Psoas muscle (tissue), 8 donors: ENCODE results near the gene ATP5MC2. TPM values are rescaled to one million over a fixed set of nuclear protein-coding genes. Genes with fewer than 3 reads are reported as not detected.

Source experiments
- ATAC-seq, 4 donors: fragments of 200-7000 bp; cut with Tn5 transposase; one replicate each; pipeline ENCODE4 v1.9.1; 2020; ENCODE audit warnings: moderate library complexity in 3 of 4, mild to moderate bottlenecking in 2 of 4
- DNase-seq, 2 donors: peaks; one replicate each; pipeline ENCODE4 v3.0.0-alpha.2; 2020
- H3K27ac ChIP-seq: fragments of 200-600 bp; one replicate; pipeline ENCODE4 v1.8.0; 2022
- H3K27me3 ChIP-seq, 3 donors: fragments of 200-600 bp in 1 of 3; one replicate each; pipeline versions ENCODE4 v1.6.1 to v1.8.0; 2013 to 2022; ENCODE audit warnings: low read length in 2 of 3, mild to moderate bottlenecking in 2 of 3, moderate library complexity in 1 of 3; ENCODE audit not compliant: insufficient read depth in 3 of 3
- H3K36me3 ChIP-seq, 2 donors: fragments of 200-600 bp in 1 of 2; one replicate each; pipeline versions ENCODE4 v1.6.1 to v1.8.0; 2013 to 2022; ENCODE audit warnings: low read depth in 1 of 2, mild to moderate bottlenecking in 1 of 2, moderate library complexity in 1 of 2; ENCODE audit not compliant: insufficient read depth in 1 of 2
- H3K4me1 ChIP-seq: fragments of 200-600 bp; one replicate; pipeline ENCODE4 v1.8.0; 2022
- H3K4me3 ChIP-seq: fragments of 200-600 bp; one replicate; pipeline ENCODE4 v1.8.0; 2022; ENCODE audit warnings: mild to moderate bottlenecking
- H3K9me3 ChIP-seq: fragments of 200-600 bp; one replicate; pipeline ENCODE4 v1.8.0; 2022
- WGBS, 3 donors: extraction: QIAGEN DNeasy Blood & Tissue Kit; methylation state at CpG; one replicate each; pipeline versions ENCODE4 v1.1.6 to v1.1.7; 2013; 5-methylcytosine and 5-hydroxymethylcytosine counted together
- intact Hi-C, 2 donors: fragments of 100-400 bp; cut with DNase I; formaldehyde crosslinking; loops; one replicate each; pipeline versions ENCODE4 v1.11.0 to v1.14.2; 2022
- polyA plus RNA-seq, 3 donors: library from polyadenylated mRNA; stranded (reverse); fragments of 200-250 nt; gene quantifications; one replicate each; pipeline ENCODE4 v1.2.3, GENCODE V29; 2013
- total RNA-seq, 4 donors: library from RNA; stranded (reverse); fragmentation: NEBNext Ultra II Directional in 2 of 4; extraction: Animal tissue kit (Norgen Biotek cat#: 25700) in 2 of 4; gene quantifications; one replicate each; pipeline versions ENCODE4 v1.2.1 to v1.2.4, GENCODE V29; 2021 to 2023
- TF ChIP-seq, protein P1 (sequence below): fragments of 200-600 bp; IDR thresholded peaks from one replicate; pipeline ENCODE4 v1.8.0; 2022; ENCODE audit warnings: antibody characterized with exemption
- donor health status: healthy with polysubstance abuse.
- donor health status: DM: no; HTN: no; CAD: no; lungs with moderate emphysema.
- donor health status: Bipolar disorder and iron deficiency.
- donor health status: healthy.
- donor health status: DM: yes; HTN: yes; CAD: no.
- donor health status: DM: no; HTN: no; CAD: no.
- donor health status: DM: no; HTN: no; CAD: no.
- donor health status: DM: yes; HTN: yes; CAD: no.

The ATP5MC2 gene
- total and polyA plus RNA-seq, 7 donors, result 349 to 646 (median 469) TPM

DNA sequence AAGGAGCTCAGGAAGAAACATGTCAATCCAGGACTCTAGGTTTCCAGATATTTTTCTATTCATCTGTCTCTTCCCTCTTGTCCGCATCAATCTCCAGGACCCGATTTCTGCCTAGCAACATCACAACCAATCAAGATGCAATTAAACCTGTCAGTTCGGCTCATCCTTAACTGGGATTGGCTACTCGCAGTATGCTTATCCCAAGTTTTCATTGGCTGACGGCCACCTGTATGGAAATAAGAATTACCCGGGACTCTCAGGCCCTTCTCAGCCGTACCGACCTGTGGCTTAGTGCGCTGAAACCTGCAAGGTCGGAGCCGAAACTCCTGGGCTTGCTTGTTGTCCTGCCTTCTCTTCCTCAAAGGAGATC is 20.4 kb upstream of the ATP5MC2 start:
- ATAC-seq, result peak; percentile 85 to 97 (median 92)
- peaks cover 0 to 45% (median 9%) of the 10 kb centered on the region in 3 donors for H3K27me3 ChIP-seq
- H3K36me3 ChIP-seq, result no peaks in the 10 kb centered on the region
- DNase-seq, result no peak
- peak overlapping the region; percentile 46 for H3K4me3 ChIP-seq
- intact Hi-C loops, result loop anchor here in 1 of 2 donors (10.0 kb wide), 1 partner anchor 269 kb away; no protein-coding TSS in a partner anchor
- TF ChIP-seq, protein P1, sequence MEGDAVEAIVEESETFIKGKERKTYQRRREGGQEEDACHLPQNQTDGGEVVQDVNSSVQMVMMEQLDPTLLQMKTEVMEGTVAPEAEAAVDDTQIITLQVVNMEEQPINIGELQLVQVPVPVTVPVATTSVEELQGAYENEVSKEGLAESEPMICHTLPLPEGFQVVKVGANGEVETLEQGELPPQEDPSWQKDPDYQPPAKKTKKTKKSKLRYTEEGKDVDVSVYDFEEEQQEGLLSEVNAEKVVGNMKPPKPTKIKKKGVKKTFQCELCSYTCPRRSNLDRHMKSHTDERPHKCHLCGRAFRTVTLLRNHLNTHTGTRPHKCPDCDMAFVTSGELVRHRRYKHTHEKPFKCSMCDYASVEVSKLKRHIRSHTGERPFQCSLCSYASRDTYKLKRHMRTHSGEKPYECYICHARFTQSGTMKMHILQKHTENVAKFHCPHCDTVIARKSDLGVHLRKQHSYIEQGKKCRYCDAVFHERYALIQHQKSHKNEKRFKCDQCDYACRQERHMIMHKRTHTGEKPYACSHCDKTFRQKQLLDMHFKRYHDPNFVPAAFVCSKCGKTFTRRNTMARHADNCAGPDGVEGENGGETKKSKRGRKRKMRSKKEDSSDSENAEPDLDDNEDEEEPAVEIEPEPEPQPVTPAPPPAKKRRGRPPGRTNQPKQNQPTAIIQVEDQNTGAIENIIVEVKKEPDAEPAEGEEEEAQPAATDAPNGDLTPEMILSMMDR, result no peak
- no peak overlapping the region for H3K27ac ChIP-seq
- H3K4me1 ChIP-seq, result no peaks in the 10 kb centered on the region
- 9 to 20% (median 14%) methylated on average over 11 of the region's 11 CpGs for WGBS, 3 donors
- no peaks in the 10 kb centered on the region for H3K9me3 ChIP-seq

DNA sequence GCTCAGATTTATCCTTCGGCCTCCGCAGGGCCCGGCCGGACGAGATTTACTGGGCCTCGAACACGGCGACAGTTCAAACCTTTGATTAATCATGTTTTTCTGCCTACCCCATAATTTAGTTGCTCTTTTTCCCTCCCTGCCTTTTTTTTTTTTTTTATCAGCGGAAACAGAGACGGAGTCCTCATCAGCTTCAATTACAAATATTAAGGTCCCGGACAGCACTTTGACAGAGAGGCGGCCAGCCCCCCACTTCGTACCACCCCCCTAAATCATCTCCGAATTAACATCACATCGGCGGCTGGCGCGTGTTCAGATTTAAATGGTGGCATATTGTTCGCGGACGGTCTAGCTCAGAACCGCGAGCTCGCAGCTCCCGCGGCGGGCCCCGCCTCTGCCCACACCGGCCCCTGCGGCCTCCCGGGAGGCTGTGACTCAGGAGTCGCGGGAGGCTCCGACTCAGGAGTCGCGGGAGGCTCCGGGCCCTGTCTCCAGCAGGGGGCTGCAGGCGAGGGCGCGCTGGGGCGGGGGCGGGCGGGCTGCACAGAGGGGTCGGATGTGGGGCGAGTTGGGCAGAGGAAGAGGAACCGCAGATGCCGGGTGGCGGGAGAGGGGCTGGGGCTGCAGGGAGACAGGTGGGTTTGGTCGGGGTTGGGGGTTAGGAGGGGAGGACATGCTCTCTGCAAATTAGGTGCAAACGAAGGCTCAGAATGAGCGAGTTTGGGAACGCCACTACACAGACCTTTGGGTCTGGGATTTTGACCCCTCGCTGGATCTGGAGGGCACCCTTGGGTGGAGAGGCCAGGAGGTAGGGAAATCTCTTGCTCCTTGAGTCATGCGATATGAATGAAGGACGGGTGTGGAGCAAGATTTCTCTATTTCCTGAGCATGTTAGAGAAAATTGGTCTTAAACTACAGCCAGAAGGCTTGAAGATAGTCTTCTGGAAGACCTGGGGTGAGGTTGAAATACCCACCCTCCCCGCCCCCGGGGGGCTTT is 19.6 kb upstream of the ATP5MC2 start:
- Histone ChIP-seq H3K4me1 (no peaks in the 10 kb centered on the region), H3K4me3 (peak overlapping the region; percentile 46), H3K27ac (no peak overlapping the region), H3K9me3 (no peaks in the 10 kb centered on the region), H3K36me3 (no peaks in the 10 kb centered on the region), H3K27me3 (peaks cover 0 to 45% (median 9%) of the 10 kb centered on the region in 3 donors)
- WGBS, 3 donors, result 21% methylated on average over 53 to 57 of the region's 57 CpGs
- DNase-seq (peak; percentile 28 to 53), ATAC-seq (peak; percentile 20 to 45 (median 42))
- TF ChIP-seq, protein P1, result no peak
- intact Hi-C loops, result loop anchor here in 1 of 2 donors (10.0 kb wide), 1 partner anchor 269 kb away; no protein-coding TSS in a partner anchor

DNA sequence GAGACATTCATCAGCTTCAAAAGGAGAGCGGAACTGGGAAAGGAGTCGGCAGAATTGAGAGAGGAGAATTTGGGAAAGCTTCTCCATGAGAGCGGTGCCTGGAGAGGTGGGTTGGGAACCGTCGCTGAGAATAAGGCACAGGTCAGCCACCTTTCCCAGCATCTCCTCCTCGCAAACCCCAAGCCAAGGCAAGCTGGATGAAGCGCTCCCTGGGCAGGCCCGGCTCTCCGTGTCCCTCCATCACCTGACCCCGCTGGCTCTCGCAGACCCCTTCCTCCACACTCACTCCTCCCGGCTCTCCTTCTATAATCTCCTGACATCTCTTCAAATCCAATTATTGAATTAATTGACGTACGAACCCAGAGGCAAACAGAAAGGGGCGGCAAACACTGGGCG is 18.9 kb upstream of the ATP5MC2 start:
- H3K4me3 ChIP-seq, result peak overlapping the region; percentile 46
- peaks cover 0 to 44% (median 9%) of the 10 kb centered on the region in 3 donors for H3K27me3 ChIP-seq
- ATAC-seq (no peak), DNase-seq (no peak)
- 77 to 83% (median 81%) methylated on average over 16 of the region's 16 CpGs for WGBS, 3 donors
- H3K9me3 ChIP-seq, result no peaks in the 10 kb centered on the region
- intact Hi-C loops, result loop anchor here in 1 of 2 donors (10.0 kb wide), 1 partner anchor 270 kb away; no protein-coding TSS in a partner anchor
- H3K4me1 ChIP-seq, result no peaks in the 10 kb centered on the region
- TF ChIP-seq, protein P1, result no peak
- H3K36me3 ChIP-seq, result no peaks in the 10 kb centered on the region
- H3K27ac ChIP-seq, result no peak overlapping the region

DNA sequence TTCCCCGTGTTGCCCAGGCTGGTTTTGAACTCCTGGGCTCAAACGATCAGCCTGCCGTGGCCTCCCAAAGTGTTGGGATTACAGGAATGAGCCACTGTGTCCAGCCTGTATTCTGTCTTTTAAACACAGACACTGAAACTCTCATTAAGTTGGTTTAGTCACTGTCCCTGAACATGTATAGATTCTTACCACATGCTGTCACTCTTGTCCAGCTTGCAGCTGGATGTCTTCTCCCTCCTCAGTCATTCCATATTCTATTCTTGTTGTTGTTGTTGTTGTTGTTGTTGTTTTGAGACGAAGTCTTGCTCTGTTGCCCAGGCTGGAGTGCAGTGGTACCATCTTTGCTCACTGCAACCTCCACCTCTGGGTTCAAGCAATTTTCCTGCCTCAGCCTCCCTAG is 12.3 kb upstream of the ATP5MC2 start:
- H3K4me1 ChIP-seq, result no peaks in the 10 kb centered on the region
- intact Hi-C loops, result no loop called here
- H3K9me3 ChIP-seq, result no peaks in the 10 kb centered on the region
- no peaks in the 10 kb centered on the region for H3K36me3 ChIP-seq
- TF ChIP-seq, protein P1, result no peak
- DNase-seq, result no peak
- no peak for ATAC-seq
- H3K27me3 ChIP-seq, result no peaks in the 10 kb centered on the region
- H3K4me3 ChIP-seq, result no peak overlapping the region
- no peak overlapping the region for H3K27ac ChIP-seq
- WGBS, 3 donors, result 82 to 86% (median 83%) methylated on average over 4 of the region's 4 CpGs
